Activated CD4-positive, alpha-beta T cell treated with anti-CD3 and anti-CD28 coated beads, Interleukin-2, amount 10 ng/mL, durations not matched to agents 7 days and 5 days (primary cell): ENCODE data around the gene PKP3. TPM values are rescaled to one million over a fixed set of nuclear protein-coding genes. Genes with fewer than 3 reads are reported as not detected.

Experiments
- CTCF ChIA-PET: fragments of 350-600 bp; sonication (Branson Sonifier 250); formaldehyde crosslinking; loops from one replicate; lab custom pipeline; 2021; ENCODE audit warnings: antibody characterized with exemption; lab: Charles Lee
- POLR2A ChIA-PET: fragments of 350-600 bp; sonication (Branson Sonifier 250); formaldehyde crosslinking; loops from one replicate; lab custom pipeline; 2021; ENCODE audit warnings: antibody characterized with exemption; lab: Charles Lee
- DNase-seq: peaks from one replicate; pipeline ENCODE4 v3.0.0-alpha.2; 2020
- H3K27ac Mint-ChIP-seq: one replicate; pipeline ENCODE4 v1.8.0; 2021; ENCODE audit warnings: mild to moderate bottlenecking, moderate library complexity, mixed read lengths
- H3K27me3 Mint-ChIP-seq: one replicate; pipeline ENCODE4 v1.8.0; 2021; ENCODE audit warnings: mixed read lengths
- H3K36me3 Mint-ChIP-seq: one replicate; pipeline ENCODE4 v1.8.0; 2021; ENCODE audit warnings: low read depth, mixed read lengths
- H3K4me1 Mint-ChIP-seq: one replicate; pipeline ENCODE4 v1.8.0; 2021; ENCODE audit warnings: mixed read lengths
- H3K4me3 Mint-ChIP-seq: one replicate; pipeline ENCODE4 v1.8.0; 2021; ENCODE audit warnings: mild to moderate bottlenecking, moderate library complexity, mixed read lengths
- H3K9me3 Mint-ChIP-seq: one replicate; pipeline ENCODE4 v1.8.0; 2021; ENCODE audit warnings: mixed read lengths
- total RNA-seq, 2 experiments: library from RNA; stranded (reverse); gene quantifications; one replicate each; pipeline ENCODE4 v1.2.3, GENCODE V29; 2021

Gene PKP3
- total RNA-seq, 2 experiments from 2014 or later, result not detected

- no peaks in the 10 kb centered on the region for H3K27me3 Mint-ChIP-seq
- CTCF ChIA-PET, result interaction anchor here (1.2 to 3.8 kb wide), 5 partner anchors 11 to 103 kb away, joined by 3 to 20 read pairs (median 5); partner anchors contain the start of gene PTDSS2
- H3K4me3 Mint-ChIP-seq, result peak overlapping the region; percentile 95
- peak overlapping the region; percentile 94 for H3K27ac Mint-ChIP-seq
- no peaks in the 10 kb centered on the region for H3K9me3 Mint-ChIP-seq
- peaks cover 13% of the 10 kb centered on the region for H3K36me3 Mint-ChIP-seq
- no peak for DNase-seq
- H3K4me1 Mint-ChIP-seq, result peaks cover 32% of the 10 kb centered on the region
- POLR2A ChIA-PET, result no interaction called here
These were observed 21.6 kb downstream of the PKP3 start for GRCh38 chr11:415640-416041.

GRCh38 chr11:416051-416756 is 22.2 kb downstream of the PKP3 start:
- POLR2A ChIA-PET, result interaction anchor here (1.2 kb wide), 1 partner anchor 33 kb away, joined by 4 read pairs; no protein-coding TSS in a partner anchor
- peaks cover 32% of the 10 kb centered on the region for H3K4me1 Mint-ChIP-seq
- no peak for DNase-seq

GRCh38 chr11:416757-417621 is 23.0 kb downstream of the PKP3 start:
- H3K27me3 Mint-ChIP-seq, result no peaks in the 10 kb centered on the region
- CTCF ChIA-PET, result interaction anchor here (0.9 to 3.8 kb wide), 7 partner anchors 10 to 102 kb away, joined by 3 to 20 read pairs (median 5); partner anchors contain the start of gene PTDSS2
- DNase-seq, result peak; percentile 52
- POLR2A ChIA-PET, result interaction anchor here (1.2 kb wide), 1 partner anchor 33 kb away, joined by 4 read pairs; no protein-coding TSS in a partner anchor
- peaks cover 32% of the 10 kb centered on the region for H3K4me1 Mint-ChIP-seq
- peak overlapping the region; percentile 94 for H3K27ac Mint-ChIP-seq
- peak overlapping the region; percentile 95 for H3K4me3 Mint-ChIP-seq
- H3K36me3 Mint-ChIP-seq, result peaks cover 13% of the 10 kb centered on the region
- H3K9me3 Mint-ChIP-seq, result no peaks in the 10 kb centered on the region

More at GRCh38 chr11:416051-416756, 22.2 kb downstream of the PKP3 start:
- peak overlapping the region; percentile 94 for H3K27ac Mint-ChIP-seq
- CTCF ChIA-PET, result interaction anchor here (0.9 to 3.8 kb wide), 7 partner anchors 9 to 103 kb away, joined by 3 to 20 read pairs (median 5); partner anchors contain the start of gene PTDSS2
- H3K9me3 Mint-ChIP-seq, result no peaks in the 10 kb centered on the region
- H3K27me3 Mint-ChIP-seq, result no peaks in the 10 kb centered on the region
- H3K4me3 Mint-ChIP-seq, result peak overlapping the region; percentile 95
- H3K36me3 Mint-ChIP-seq, result peaks cover 13% of the 10 kb centered on the region

GRCh38 chr11:417652-418342 is 23.8 kb downstream of the PKP3 start:
- Mint-ChIP-seq H3K36me3 (peaks cover 13% of the 10 kb centered on the region), H3K4me3 (peak overlapping the region; percentile 67)
- POLR2A ChIA-PET, result interaction anchor here (1.2 kb wide), 1 partner anchor 32 kb away, joined by 4 read pairs; no protein-coding TSS in a partner anchor

GRCh38 chr11:418343-419247 is 24.6 kb downstream of the PKP3 start:
- no peak for DNase-seq
- Mint-ChIP-seq H3K27me3 (no peaks in the 10 kb centered on the region), H3K27ac (peak overlapping the region; percentile 71), H3K4me1 (peaks cover 21% of the 10 kb centered on the region), H3K9me3 (no peaks in the 10 kb centered on the region), H3K36me3 (peaks cover 13% of the 10 kb centered on the region), H3K4me3 (peak overlapping the region; percentile 49)
- ChIA-PET POLR2A (no interaction called here), CTCF (interaction anchor here (1.0 kb wide), 1 partner anchor 101 kb away, joined by 3 read pairs; no protein-coding TSS in a partner anchor)

More at GRCh38 chr11:417652-418342, 23.8 kb downstream of the PKP3 start:
- Mint-ChIP-seq H3K4me1 (peaks cover 29% of the 10 kb centered on the region), H3K9me3 (no peaks in the 10 kb centered on the region), H3K27me3 (no peaks in the 10 kb centered on the region), H3K27ac (peak overlapping the region; percentile 81)
- DNase-seq, result no peak
- CTCF ChIA-PET, result interaction anchor here (0.9 to 3.8 kb wide), 3 partner anchors 14 to 48 kb away, joined by 3 to 20 read pairs (median 3); partner anchors contain the start of gene PTDSS2

GRCh38 chr11:419248-420005 is 25.4 kb downstream of the PKP3 start:
- H3K27me3 Mint-ChIP-seq, result no peaks in the 10 kb centered on the region
- H3K4me1 Mint-ChIP-seq, result peaks cover 17% of the 10 kb centered on the region
- peaks cover 13% of the 10 kb centered on the region for H3K36me3 Mint-ChIP-seq
- CTCF ChIA-PET, result interaction anchor here (1.0 kb wide), 1 partner anchor 100 kb away, joined by 3 read pairs; no protein-coding TSS in a partner anchor
- no peak overlapping the region for H3K27ac Mint-ChIP-seq
- no peaks in the 10 kb centered on the region for H3K9me3 Mint-ChIP-seq
- H3K4me3 Mint-ChIP-seq, result no peak overlapping the region
- DNase-seq, result no peak
- POLR2A ChIA-PET, result no interaction called here

GRCh38 chr11:420054-420910 is 26.3 kb downstream of the PKP3 start:
- H3K4me3 Mint-ChIP-seq, result no peak overlapping the region
- H3K36me3 Mint-ChIP-seq, result peaks cover 16% of the 10 kb centered on the region
- POLR2A ChIA-PET, result no interaction called here
- no peak overlapping the region for H3K27ac Mint-ChIP-seq
- no peak for DNase-seq
- no peaks in the 10 kb centered on the region for H3K9me3 Mint-ChIP-seq
- H3K4me1 Mint-ChIP-seq, result peaks cover 16% of the 10 kb centered on the region
- CTCF ChIA-PET, result interaction anchor here (0.7 kb wide), 1 partner anchor 23 kb away, joined by 3 read pairs; no protein-coding TSS in a partner anchor
- no peaks in the 10 kb centered on the region for H3K27me3 Mint-ChIP-seq

GRCh38 chr11:420911-421321 is 26.9 kb downstream of the PKP3 start:
- H3K9me3 Mint-ChIP-seq, result no peaks in the 10 kb centered on the region
- peaks cover 11% of the 10 kb centered on the region for H3K4me1 Mint-ChIP-seq
- H3K27ac Mint-ChIP-seq, result no peak overlapping the region
- peaks cover 20% of the 10 kb centered on the region for H3K36me3 Mint-ChIP-seq
- no peak overlapping the region for H3K4me3 Mint-ChIP-seq
- ChIA-PET POLR2A (no interaction called here), CTCF (interaction anchor here (0.7 kb wide), 1 partner anchor 22 kb away, joined by 3 read pairs; no protein-coding TSS in a partner anchor)
- no peak for DNase-seq
- no peaks in the 10 kb centered on the region for H3K27me3 Mint-ChIP-seq

- no peaks in the 10 kb centered on the region for H3K9me3 Mint-ChIP-seq
- no peak overlapping the region for H3K27ac Mint-ChIP-seq
- POLR2A ChIA-PET, result no interaction called here
- no peak for DNase-seq
- H3K36me3 Mint-ChIP-seq, result peaks cover 19% of the 10 kb centered on the region
- H3K4me3 Mint-ChIP-seq, result no peak overlapping the region
- CTCF ChIA-PET, result interaction anchor here (1.7 kb wide), 1 partner anchor 15 kb away, joined by 3 read pairs; no protein-coding TSS in a partner anchor
- no peaks in the 10 kb centered on the region for H3K27me3 Mint-ChIP-seq
- H3K4me1 Mint-ChIP-seq, result peaks cover 7% of the 10 kb centered on the region
These were observed 28.2 kb downstream of the PKP3 start for GRCh38 chr11:422249-422656.

- no peak for DNase-seq
- H3K4me3 Mint-ChIP-seq, result no peak overlapping the region
- ChIA-PET POLR2A (no interaction called here), CTCF (interaction anchor here (0.9 kb wide), 1 partner anchor 95 kb away, joined by 3 read pairs; no protein-coding TSS in a partner anchor)
- H3K9me3 Mint-ChIP-seq, result no peaks in the 10 kb centered on the region
- H3K4me1 Mint-ChIP-seq, result no peaks in the 10 kb centered on the region
- H3K36me3 Mint-ChIP-seq, result peaks cover 17% of the 10 kb centered on the region
- no peaks in the 10 kb centered on the region for H3K27me3 Mint-ChIP-seq
- no peak overlapping the region for H3K27ac Mint-ChIP-seq
These were observed 30.2 kb downstream of the PKP3 start for GRCh38 chr11:424232-424631.
